ENCODE results near the gene IPO13. TPM values are rescaled to one million over a fixed set of nuclear protein-coding genes. Genes with fewer than 3 reads are reported as not detected.

The IPO13 gene
- total RNA-seq, 1 donor from 2014 or later = 6.2 TPM

DNA sequence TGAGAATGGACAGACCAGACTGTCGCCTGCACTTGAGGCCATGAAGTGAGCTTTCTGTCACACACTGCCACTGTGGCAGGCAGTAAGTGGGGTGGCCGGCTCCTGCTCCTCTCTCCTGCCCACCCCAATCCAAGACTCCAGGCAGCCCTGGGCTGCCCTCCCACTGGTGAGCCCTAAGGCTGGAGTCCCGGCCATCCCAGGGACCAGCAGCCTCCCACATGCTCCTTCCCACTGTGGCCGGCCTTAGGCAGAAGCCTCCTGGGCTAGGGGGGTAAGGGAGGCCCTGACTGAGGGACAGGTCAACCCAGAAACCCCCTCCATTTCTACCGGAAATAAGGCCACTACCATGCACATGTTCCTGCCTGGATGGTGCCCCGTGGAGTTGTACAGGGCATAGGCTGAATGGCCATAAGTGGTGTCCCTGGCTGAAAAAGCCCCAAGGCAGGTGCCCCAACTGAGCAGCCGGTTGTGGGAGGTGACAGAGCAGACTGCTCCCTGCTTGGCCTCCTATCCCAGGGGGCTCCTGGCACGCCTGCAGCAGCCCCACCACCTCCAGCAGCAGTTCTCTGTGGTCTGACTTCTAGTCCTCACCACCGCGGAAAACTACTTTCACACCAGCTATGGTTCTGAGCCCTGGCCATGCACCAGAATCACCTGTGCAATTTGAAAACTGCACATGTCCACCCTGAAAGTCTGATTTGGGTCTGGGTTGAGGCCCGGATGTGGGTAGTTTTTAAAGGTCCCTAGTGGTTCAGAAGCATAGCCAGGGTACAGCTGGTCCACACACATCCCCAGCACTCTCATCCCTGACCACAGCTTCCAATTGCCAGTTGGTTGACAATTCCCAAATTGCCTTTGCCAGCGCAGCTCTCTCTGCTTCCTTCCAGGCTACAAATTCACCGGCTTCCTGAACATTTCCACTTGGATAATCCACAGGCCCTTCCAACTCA is 14.8 kb upstream of the IPO13 start:
- Histone ChIP-seq H3K9me3 (no peaks in the 10 kb centered on the region), H3K27me3 (peaks cover 7% of the 10 kb centered on the region), H3K27ac (no peak overlapping the region), H3K36me3 (peaks cover 0 to 3% of the 10 kb centered on the region in 2 donors), H3K4me3 (no peak overlapping the region), H3K4me1 (peaks cover 8 to 19% of the 10 kb centered on the region in 2 donors)
- TF ChIP-seq, protein P1, sequence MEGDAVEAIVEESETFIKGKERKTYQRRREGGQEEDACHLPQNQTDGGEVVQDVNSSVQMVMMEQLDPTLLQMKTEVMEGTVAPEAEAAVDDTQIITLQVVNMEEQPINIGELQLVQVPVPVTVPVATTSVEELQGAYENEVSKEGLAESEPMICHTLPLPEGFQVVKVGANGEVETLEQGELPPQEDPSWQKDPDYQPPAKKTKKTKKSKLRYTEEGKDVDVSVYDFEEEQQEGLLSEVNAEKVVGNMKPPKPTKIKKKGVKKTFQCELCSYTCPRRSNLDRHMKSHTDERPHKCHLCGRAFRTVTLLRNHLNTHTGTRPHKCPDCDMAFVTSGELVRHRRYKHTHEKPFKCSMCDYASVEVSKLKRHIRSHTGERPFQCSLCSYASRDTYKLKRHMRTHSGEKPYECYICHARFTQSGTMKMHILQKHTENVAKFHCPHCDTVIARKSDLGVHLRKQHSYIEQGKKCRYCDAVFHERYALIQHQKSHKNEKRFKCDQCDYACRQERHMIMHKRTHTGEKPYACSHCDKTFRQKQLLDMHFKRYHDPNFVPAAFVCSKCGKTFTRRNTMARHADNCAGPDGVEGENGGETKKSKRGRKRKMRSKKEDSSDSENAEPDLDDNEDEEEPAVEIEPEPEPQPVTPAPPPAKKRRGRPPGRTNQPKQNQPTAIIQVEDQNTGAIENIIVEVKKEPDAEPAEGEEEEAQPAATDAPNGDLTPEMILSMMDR (IDR thresholded peaks at IDR 0.05) = no peak
- no peak for DNase-seq (ENCODE audit: low spot score in 2 of 2)
- intact Hi-C loops (cut with DNase I) = loop anchor here (5.0 kb wide), 1 partner anchor 405 kb away; no protein-coding TSS in a partner anchor

DNA sequence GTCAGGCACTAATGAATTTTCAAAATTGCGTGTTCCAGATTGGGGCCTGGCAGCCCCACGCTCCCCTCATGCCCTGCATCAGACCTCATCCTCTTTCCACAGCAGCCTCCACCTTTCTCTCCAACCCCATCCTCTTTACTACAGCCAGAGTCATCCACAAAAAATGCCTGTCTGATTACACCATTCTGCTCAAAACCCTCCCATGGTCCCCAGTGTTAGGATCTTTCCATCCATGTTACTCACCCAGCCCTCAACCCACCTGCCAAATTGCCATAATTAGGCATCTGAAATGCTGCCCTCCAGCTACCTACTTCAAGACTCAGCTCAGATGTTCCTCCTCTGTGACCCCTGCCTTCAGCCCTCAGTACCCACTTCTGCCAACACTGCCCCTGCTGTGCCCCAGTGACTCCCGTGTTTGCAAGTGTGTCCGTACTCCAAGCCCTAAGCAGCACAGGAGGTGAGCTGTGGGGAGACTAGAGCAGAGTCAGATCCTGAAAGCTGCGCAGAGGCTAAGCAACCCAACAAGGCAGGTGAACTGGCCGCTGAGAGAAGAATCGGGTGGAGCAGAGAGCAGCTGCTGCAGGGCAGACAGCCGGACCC is 13.9 kb upstream of the IPO13 start:
- TF ChIP-seq, protein P1 (IDR thresholded peaks at IDR 0.05) = no peak
- no peak overlapping the region for H3K27ac ChIP-seq
- intact Hi-C loops (cut with DNase I) = loop anchor here (1.0 to 5.0 kb wide), 2 partner anchors 170 to 406 kb away; no protein-coding TSS in a partner anchor
- peaks cover 0 to 3% of the 10 kb centered on the region in 2 donors for H3K36me3 ChIP-seq
- no peak for DNase-seq (ENCODE audit: low spot score in 2 of 2)
- peaks cover 7% of the 10 kb centered on the region for H3K27me3 ChIP-seq
- peaks cover 8 to 19% of the 10 kb centered on the region in 2 donors for H3K4me1 ChIP-seq
- H3K4me3 ChIP-seq = peak overlapping the region; percentile 55 to 62
- H3K9me3 ChIP-seq = no peaks in the 10 kb centered on the region

DNA sequence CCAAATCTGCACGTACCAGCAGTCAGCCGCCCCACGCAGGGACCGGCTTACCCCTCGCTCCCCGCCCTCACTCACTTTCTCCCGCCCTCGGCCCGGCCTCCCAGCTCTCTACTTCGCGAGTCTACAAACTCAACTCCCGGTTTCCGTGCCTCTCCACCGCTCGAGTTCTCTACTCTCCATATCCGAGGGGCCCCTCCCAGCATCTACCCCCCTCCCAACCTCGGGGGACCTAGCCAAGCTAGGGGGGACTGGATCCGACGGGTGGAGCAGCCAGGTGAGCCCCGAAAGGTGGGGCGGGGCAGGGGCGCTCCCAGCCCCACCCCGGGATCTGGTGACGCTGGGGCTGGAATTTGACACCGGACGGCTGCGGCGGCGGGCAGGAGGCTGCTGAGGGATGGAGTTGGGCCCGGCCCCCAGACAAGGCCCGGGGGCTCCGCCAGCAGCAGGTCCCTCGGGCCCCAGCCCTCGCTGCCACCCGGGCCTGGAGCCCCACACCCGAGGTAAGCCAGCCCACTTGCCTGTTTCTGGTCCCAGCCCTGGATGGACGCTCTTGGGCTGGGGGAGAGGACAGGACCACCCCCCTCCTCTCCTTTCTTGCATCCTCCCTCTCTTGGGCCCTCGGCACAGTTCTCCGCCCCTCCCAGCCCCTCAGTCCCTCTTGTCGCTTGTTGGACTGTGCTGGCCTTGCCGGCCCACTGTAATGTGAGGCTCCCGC is 13.2 kb upstream of the IPO13 start, which contains the start of gene ARTN:
ARTN (plus strand) TSS at position 416 of the 715 bp plus-strand sequence. CDS start 1,856 bp downstream, outside the sequence.
- Histone ChIP-seq H3K4me3 (peak within 1 kb of the TSS; percentile 55 to 62), H3K9me3 (no peaks in the 10 kb centered on the region), H3K36me3 (peaks cover 0 to 3% of the 10 kb centered on the region in 2 donors), H3K27ac (no peak within 1 kb of the TSS), H3K27me3 (peaks cover 7% of the 10 kb centered on the region), H3K4me1 (peaks cover 8 to 19% of the 10 kb centered on the region in 2 donors)
- intact Hi-C loops (cut with DNase I) = loop anchor here (1.0 to 5.0 kb wide), 2 partner anchors 170 to 406 kb away; no protein-coding TSS in a partner anchor
- TF ChIP-seq, protein P1 (IDR thresholded peaks at IDR 0.05) = no peak
- DNase-seq (ENCODE audit: low spot score in 2 of 2) = no peak

DNA sequence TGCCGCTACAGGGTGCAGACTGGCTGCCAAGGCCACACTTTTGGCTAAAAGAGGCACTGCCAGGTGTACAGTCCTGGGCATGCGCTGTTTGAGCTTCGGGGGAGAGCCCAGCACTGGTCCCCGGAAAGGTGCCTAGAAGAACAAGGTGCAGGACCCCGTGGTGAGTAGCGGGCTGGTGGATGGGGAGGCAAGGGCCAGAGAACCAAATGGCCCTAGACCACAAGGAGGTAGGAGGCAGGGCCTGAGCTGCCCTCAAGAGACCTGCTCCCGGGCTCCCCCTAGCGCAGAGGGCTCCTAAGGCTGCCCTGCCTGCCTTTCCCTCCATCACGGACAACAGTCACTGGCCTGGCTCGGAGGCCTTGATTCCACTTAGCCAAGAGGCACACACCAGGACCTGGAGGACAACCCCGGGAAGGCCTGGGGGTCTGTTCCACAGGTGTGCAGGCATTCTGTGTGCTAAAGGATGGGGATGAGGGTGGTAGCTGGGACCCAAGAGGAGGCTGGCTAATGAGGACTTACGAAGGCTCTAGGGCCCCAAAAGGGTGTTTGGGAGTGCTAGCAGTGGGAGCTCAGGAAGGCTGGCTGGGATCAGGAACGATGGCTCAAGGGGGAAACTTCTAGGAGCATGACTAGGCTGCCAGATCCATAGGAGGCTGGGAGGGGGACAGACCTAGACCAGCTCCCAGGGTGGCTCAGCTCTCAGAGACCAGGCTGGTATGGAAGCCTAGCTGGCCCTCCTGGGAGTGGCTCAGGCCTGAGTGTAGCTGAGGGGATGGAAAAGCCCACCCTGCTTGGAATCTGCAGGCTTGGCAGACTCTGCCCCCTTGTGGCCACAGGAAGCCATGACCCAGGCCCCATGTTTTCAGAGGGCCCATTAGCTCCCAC is 12.4 kb upstream of the IPO13 start:
- Histone ChIP-seq H3K36me3 (peaks cover 0 to 3% of the 10 kb centered on the region in 2 donors), H3K9me3 (no peaks in the 10 kb centered on the region), H3K4me3 (peak overlapping the region; percentile 55 to 62), H3K4me1 (peaks cover 8 to 19% of the 10 kb centered on the region in 2 donors), H3K27me3 (peaks cover 7% of the 10 kb centered on the region), H3K27ac (no peak overlapping the region)
- TF ChIP-seq, protein P1 (IDR thresholded peaks at IDR 0.05) = peak; percentile 76 to 82 (median 79)
- peak in 1 of 2 donors; percentile 73 for DNase-seq (ENCODE audit: low spot score in 2 of 2)
- intact Hi-C loops (cut with DNase I) = loop anchor here (5.0 kb wide), 1 partner anchor 407 kb away; no protein-coding TSS in a partner anchor

Data from ascending aorta (tissue), 2 donors.